NCI-H2107 treated with DMSO at 0.1 percent for 48 hours (cell line): ENCODE results near the gene LIG1.
"Not testable (repeated sequence)": the region's sequence is repeated elsewhere in the genome, so short reads cannot be mapped to it uniquely, and the experiment has no call there.

Source experiments
- DNase-seq: peaks from one replicate; lab custom pipeline; 2025; ENCODE audit not compliant: unreplicated experiment; lab: John Stamatoyannopoulos, UW

Gene LIG1

DNA sequence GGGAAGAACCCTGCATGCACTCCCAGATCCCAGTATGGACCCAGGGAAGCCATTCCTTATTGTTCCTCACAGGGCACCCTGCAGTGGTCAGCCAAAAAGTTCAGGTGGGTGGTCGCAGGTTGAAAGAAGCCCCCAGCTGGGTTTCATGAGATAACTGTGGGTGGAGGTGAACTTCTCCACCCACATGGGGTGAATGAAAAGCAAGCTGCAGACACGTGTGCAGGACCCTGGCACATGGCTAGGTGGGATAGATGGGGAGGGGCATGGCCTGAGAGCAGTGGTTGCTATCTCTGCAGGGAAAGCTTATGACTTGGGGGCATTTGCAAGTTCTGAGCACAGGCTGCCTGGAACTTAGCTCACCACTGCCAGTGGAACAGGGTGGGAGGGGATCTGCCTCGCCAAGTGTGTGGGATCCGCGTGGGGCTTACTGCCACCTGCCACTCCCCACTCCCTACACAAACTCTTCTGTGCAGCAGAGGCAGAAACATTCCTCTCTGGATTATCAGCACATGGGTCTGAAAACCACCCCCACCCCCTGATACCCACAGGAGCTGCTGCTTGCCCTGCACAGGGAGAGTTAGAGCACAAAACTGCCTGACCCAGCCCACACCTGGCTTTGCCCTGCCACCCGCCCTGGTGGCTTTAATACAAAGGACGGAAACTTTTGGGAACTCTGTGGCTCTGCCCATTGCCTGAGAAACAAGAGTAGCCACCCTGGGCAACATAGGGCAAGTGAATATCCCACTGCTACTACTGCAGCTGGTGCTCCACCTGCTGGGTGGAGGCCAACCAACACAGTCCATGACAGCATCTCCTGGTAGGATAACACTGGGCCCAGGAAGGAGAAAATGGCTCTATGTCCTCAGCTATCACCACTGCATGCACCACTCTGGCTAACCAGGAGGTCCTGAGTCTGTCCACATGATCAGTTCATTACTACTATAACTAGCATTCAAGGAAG lies 84.0 kb downstream of the LIG1 start:
- no peak for DNase-seq

GRCh38 chr19:48085076-48085475 lies 85.1 kb downstream of the LIG1 start:
- DNase-seq: no peak

DNA sequence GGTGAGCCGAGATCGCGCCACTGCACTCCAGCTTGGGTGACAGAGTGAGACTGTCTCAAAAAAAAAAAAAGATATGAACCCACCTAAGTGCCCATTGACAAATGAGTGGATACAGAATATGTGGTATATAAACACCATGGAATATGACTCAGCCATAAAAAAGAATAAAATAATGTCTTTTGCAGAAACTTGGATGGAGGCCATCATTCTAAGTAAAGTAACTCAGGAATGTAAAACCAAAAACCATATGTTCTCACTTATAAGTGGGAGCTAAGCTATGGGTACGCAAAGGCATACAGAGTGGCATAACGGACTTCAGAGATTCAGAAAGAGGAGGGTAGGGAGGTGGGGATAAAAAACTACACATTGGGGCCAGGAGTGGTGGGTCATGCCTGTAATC lies 89.0 kb downstream of the LIG1 start:
- DNase-seq: no peak

GRCh38 chr19:48070177-48070769 lies 99.9 kb downstream of the LIG1 start:
- not testable (repeated sequence) for DNase-seq

- no peak for DNase-seq
These were observed 100.7 kb downstream of the LIG1 start for GRCh38 chr19:48069435-48069834.
